Suppressor macrophage (primary cell): Measurements from ENCODE around the gene NSUN2.
"Not testable (repeated sequence)": the region's sequence is repeated elsewhere in the genome, so short reads cannot be mapped to it uniquely, and the experiment has no call there.

Experiments
- DNase-seq, 4 experiments: peaks; one replicate each; pipeline ENCODE4 v3.0.0-alpha.2; 2020 to 2022

Gene NSUN2

GRCh38 chr5:6581559-6582426, 51.1 kb downstream of the NSUN2 start:
- no peak for DNase-seq

GRCh38 chr5:6581090-6581489, 51.8 kb downstream of the NSUN2 start:
- no peak for DNase-seq

GRCh38 chr5:6579535-6579934, 53.3 kb downstream of the NSUN2 start:
- DNase-seq: no peak

GRCh38 chr5:6578676-6579343, 54.0 kb downstream of the NSUN2 start:
- DNase-seq: no peak

- peak; percentile 13 to 49 (median 30) for DNase-seq
Measured at GRCh38 chr5:6576861-6577501, 55.9 kb downstream of the NSUN2 start.

- peak; percentile 57 to 77 (median 72) for DNase-seq
Measured at GRCh38 chr5:6574537-6575245, 58.2 kb downstream of the NSUN2 start.

GRCh38 chr5:6574111-6574510, 58.7 kb downstream of the NSUN2 start:
- no peak for DNase-seq

GRCh38 chr5:6573651-6574101, 59.2 kb downstream of the NSUN2 start:
- DNase-seq: no peak

- no peak for DNase-seq
Measured at GRCh38 chr5:6572825-6573380, 59.9 kb downstream of the NSUN2 start.

GRCh38 chr5:6572086-6572824, 60.6 kb downstream of the NSUN2 start:
- DNase-seq: no peak

- DNase-seq: not testable (repeated sequence)
Measured at GRCh38 chr5:6571607-6572006, 61.2 kb downstream of the NSUN2 start.

GRCh38 chr5:6570530-6570929, 62.3 kb downstream of the NSUN2 start:
- DNase-seq: no peak

- no peak for DNase-seq
Measured at GRCh38 chr5:6568889-6569288, 64.0 kb downstream of the NSUN2 start.

- no peak for DNase-seq
Measured at GRCh38 chr5:6568383-6568782, 64.5 kb downstream of the NSUN2 start.

- no peak for DNase-seq
Measured at GRCh38 chr5:6567835-6568234, 65.0 kb downstream of the NSUN2 start.

- DNase-seq: no peak
Measured at GRCh38 chr5:6567068-6567467, 65.8 kb downstream of the NSUN2 start.

GRCh38 chr5:6565492-6565891, 67.4 kb downstream of the NSUN2 start:
- DNase-seq: no peak

GRCh38 chr5:6557807-6558575, 74.9 kb downstream of the NSUN2 start:
- no peak for DNase-seq

GRCh38 chr5:6556802-6557102, 76.1 kb downstream of the NSUN2 start:
- no peak for DNase-seq

GRCh38 chr5:6556089-6556801, 76.6 kb downstream of the NSUN2 start:
- DNase-seq: no peak
